GM20000 (cell line): ENCODE results near the gene TMEM184C.

ENCODE experiments used
- DNase-seq: peaks from one replicate; pipeline ENCODE4 v3.0.0; 2012; ENCODE audit warnings: low spot score
- TF ChIP-seq, protein P1 (sequence below): IDR thresholded peaks from 2 replicates; pipeline ENCODE4 v1.5.1; 2012; ENCODE audit warnings: mild to moderate bottlenecking, control low read depth; ENCODE audit errors: extremely low read depth, missing control alignments

Gene TMEM184C

GRCh38 chr4:147620315-147620714 lies 3.1 kb downstream of the TMEM184C start:
- TF ChIP-seq, protein P1, sequence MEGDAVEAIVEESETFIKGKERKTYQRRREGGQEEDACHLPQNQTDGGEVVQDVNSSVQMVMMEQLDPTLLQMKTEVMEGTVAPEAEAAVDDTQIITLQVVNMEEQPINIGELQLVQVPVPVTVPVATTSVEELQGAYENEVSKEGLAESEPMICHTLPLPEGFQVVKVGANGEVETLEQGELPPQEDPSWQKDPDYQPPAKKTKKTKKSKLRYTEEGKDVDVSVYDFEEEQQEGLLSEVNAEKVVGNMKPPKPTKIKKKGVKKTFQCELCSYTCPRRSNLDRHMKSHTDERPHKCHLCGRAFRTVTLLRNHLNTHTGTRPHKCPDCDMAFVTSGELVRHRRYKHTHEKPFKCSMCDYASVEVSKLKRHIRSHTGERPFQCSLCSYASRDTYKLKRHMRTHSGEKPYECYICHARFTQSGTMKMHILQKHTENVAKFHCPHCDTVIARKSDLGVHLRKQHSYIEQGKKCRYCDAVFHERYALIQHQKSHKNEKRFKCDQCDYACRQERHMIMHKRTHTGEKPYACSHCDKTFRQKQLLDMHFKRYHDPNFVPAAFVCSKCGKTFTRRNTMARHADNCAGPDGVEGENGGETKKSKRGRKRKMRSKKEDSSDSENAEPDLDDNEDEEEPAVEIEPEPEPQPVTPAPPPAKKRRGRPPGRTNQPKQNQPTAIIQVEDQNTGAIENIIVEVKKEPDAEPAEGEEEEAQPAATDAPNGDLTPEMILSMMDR = no peak
- no peak for DNase-seq

GRCh38 chr4:147625733-147626132 lies 8.5 kb downstream of the TMEM184C start:
- TF ChIP-seq, protein P1 = no peak
- no peak for DNase-seq

DNA sequence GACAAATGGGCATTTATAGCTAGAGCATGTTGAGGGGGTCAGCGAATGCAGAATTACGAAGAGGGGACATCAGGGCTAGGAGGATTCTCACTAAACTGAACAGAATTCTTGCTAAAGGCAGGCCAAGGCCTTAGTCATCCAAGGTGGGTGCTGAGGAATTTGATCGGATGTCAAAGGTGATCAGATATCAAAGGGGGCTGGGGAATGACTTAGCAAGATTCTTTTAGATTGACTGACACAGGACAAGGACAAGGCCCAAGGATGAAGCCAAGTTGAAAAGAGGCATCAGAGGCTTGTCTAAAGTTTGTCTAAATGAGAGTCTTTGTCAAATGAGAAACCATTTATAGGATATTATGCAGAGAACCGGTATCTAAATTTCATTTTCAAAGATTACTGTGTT lies 9.7 kb downstream of the TMEM184C start:
- DNase-seq = no peak
- TF ChIP-seq, protein P1 = no peak

- TF ChIP-seq, protein P1 = no peak
- DNase-seq = no peak
These were observed 11.2 kb downstream of the TMEM184C start for GRCh38 chr4:147628415-147628814.

GRCh38 chr4:147629783-147630730 lies 12.9 kb downstream of the TMEM184C start:
- no peak for DNase-seq
- TF ChIP-seq, protein P1 = no peak

DNA sequence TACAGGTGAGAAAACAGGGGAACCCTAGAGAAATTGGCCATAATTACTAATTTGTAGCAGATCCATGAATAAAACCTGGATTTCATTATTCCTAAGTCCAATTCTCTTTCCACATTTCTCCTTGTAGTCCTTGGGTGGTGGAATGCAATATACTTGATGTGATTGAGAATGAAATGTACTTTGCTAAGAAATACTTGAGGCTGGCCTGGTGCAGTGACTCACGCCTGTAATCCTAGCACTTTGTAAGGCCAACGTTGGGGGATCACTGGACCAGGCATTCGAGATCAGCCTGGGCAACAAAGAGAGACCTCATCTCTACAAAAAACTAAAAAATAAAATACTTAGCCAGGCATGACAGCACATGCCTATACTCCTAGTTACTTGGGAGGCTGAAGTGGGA lies 15.9 kb downstream of the TMEM184C start:
- DNase-seq = no peak
- TF ChIP-seq, protein P1 = no peak

DNA sequence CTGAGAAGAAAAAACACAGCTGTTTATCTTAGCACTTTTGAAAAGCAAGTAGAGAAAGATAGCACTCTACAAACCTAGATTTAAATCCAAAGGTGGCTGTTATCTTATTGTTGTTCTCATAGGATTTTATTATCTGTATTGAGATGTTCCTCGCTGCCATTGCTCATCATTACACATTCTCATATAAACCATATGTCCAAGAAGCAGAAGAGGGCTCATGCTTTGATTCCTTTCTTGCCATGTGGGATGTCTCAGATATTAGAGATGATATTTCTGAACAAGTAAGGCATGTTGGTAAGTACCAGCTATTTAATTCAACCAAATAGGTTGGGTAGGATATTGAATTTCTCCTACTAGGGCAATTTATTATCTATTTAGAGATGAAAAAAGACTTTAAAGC lies 16.4 kb downstream of the TMEM184C start:
- TF ChIP-seq, protein P1 = no peak
- no peak for DNase-seq
